Activated CD8-positive, alpha-beta memory T cell treated with anti-CD3 and anti-CD28 coated beads, Interleukin-2, amount 50 U/mL, for 1 hour (primary cell): ENCODE data around the gene PTPRS.

Experiments
- DNase-seq: peaks from one replicate; pipeline ENCODE4 v3.0.0-alpha.2; 2020; ENCODE audit errors: extremely low read depth

The PTPRS gene

GRCh38 chr19:5355076-5355475, 14.5 kb upstream of the PTPRS start:
- no peak for DNase-seq

GRCh38 chr19:5354403-5354802, 13.8 kb upstream of the PTPRS start:
- no peak for DNase-seq

- no peak for DNase-seq
These were observed 11.7 kb upstream of the PTPRS start for GRCh38 chr19:5352229-5352763.

GRCh38 chr19:5351731-5352228, 11.2 kb upstream of the PTPRS start:
- no peak for DNase-seq

GRCh38 chr19:5349041-5349440, 8.4 kb upstream of the PTPRS start:
- DNase-seq, result no peak

GRCh38 chr19:5345895-5346386, 5.3 kb upstream of the PTPRS start:
- no peak for DNase-seq

GRCh38 chr19:5343848-5344247, 3.2 kb upstream of the PTPRS start:
- DNase-seq, result no peak

GRCh38 chr19:5342573-5343201, 2.1 kb upstream of the PTPRS start:
- no peak for DNase-seq

GRCh38 chr19:5341981-5342380, 1.4 kb upstream of the PTPRS start:
- DNase-seq, result no peak

- no peak for DNase-seq
These were observed 822 bp upstream of the PTPRS start for GRCh38 chr19:5341448-5341820.

- DNase-seq, result no peak
These were observed 519 bp downstream of the PTPRS start for GRCh38 chr19:5339950-5340636.

- no peak for DNase-seq
These were observed 1.2 kb downstream of the PTPRS start for GRCh38 chr19:5339198-5339949.

GRCh38 chr19:5338656-5339197, 1.9 kb downstream of the PTPRS start:
- DNase-seq, result no peak

- no peak for DNase-seq
These were observed 2.6 kb downstream of the PTPRS start for GRCh38 chr19:5337708-5338655.

GRCh38 chr19:5337126-5337525, 3.5 kb downstream of the PTPRS start:
- no peak for DNase-seq

GRCh38 chr19:5336195-5336965, 4.2 kb downstream of the PTPRS start:
- DNase-seq, result no peak

GRCh38 chr19:5335593-5335992, 5.0 kb downstream of the PTPRS start:
- no peak for DNase-seq

- no peak for DNase-seq
These were observed 5.7 kb downstream of the PTPRS start for GRCh38 chr19:5334824-5335500.

GRCh38 chr19:5334366-5334739, 6.3 kb downstream of the PTPRS start:
- no peak for DNase-seq
